22Rv1 (cell line): ENCODE measurements around the gene TMEM209.

Experiments used
- ZFX ChIP-seq: fragments of 450-650 bp; IDR thresholded peaks from 2 replicates; pipeline ENCODE4 v1.6.1; 2017; ENCODE audit warnings: antibody characterized with exemption, borderline replicate concordance
- TF ChIP-seq, protein P1 (sequence below): fragments of 450-650 bp; IDR thresholded peaks from 2 replicates; pipeline ENCODE4 v1.5.1; 2017; ENCODE audit warnings: mild to moderate bottlenecking

DNA sequence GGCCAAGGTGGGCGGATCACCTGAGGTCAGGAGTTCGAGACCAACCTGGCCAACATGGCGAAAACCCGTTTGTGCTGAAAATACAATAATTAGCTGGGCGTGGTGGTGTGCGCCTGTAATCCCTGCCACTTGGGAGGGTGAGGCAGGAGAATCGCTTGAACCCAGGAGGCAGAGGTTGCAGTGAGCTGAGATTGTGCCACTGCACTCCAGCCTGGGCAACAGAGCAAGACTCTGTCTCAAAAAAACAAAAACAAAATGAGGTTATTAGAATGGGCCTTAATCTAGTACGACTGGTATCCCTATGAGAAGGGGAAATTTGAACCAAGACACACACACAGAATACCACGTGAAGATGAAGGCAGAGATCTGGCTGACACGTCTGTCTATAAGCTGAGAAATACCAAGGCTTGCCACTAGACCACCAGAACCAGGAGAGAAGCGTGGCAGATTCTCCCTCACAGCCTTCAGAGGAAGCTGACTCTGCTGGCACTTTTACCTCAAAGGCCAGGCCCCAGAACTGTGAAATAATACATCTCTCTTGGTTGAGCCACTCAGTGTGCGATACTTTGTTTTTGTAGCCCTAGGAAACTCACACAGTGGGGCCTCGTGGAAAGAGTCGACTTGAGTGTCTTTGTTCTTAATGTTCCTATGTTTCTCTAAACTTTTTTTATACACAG is 59.6 kb downstream of the TMEM209 start:
- TF ChIP-seq, protein P1, sequence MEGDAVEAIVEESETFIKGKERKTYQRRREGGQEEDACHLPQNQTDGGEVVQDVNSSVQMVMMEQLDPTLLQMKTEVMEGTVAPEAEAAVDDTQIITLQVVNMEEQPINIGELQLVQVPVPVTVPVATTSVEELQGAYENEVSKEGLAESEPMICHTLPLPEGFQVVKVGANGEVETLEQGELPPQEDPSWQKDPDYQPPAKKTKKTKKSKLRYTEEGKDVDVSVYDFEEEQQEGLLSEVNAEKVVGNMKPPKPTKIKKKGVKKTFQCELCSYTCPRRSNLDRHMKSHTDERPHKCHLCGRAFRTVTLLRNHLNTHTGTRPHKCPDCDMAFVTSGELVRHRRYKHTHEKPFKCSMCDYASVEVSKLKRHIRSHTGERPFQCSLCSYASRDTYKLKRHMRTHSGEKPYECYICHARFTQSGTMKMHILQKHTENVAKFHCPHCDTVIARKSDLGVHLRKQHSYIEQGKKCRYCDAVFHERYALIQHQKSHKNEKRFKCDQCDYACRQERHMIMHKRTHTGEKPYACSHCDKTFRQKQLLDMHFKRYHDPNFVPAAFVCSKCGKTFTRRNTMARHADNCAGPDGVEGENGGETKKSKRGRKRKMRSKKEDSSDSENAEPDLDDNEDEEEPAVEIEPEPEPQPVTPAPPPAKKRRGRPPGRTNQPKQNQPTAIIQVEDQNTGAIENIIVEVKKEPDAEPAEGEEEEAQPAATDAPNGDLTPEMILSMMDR = no peak
- TF ChIP-seq ZFX = no peak
